Measurements from ENCODE around the gene ZMIZ1. TPM values are rescaled to one million over a fixed set of nuclear protein-coding genes. Genes with fewer than 3 reads are reported as not detected.

ZMIZ1 gene
- total and polyA plus RNA-seq, 2 donors (not counting 1 experiment from before 2014, with no cell fraction given), result 6.3 to 30.6 TPM

- TF ChIP-seq CTCF (conservative IDR thresholded peaks at IDR 0.05 in 1 of 2, IDR thresholded peaks at IDR 0.05 in 1 of 2; ENCODE audit: low read depth in 1 of 2, low read length in 2 of 2), result peak in 1 of 2 donors; percentile 5
- no peak for TF ChIP-seq EZH2 (IDR thresholded peaks at IDR 0.05; ENCODE audit: low read length, missing control alignments)
- Histone ChIP-seq H3K9me3 (ENCODE audit: control insufficient read depth, insufficient read depth, low read depth, low read length) (no peaks in the 10 kb centered on the region), H3K9ac (ENCODE audit: insufficient read depth, low read length) (no peak overlapping the region), H3K4me1 (ENCODE audit: control insufficient read depth, extremely low read depth, insufficient read depth, low read length) (peaks cover 28% of the 10 kb centered on the region), H3K79me2 (ENCODE audit: control insufficient read depth, insufficient read depth, low read length) (peaks cover 99% of the 10 kb centered on the region), H3K4me3 (replicated peaks in 1 of 4; ENCODE audit: control extremely low read depth in 1 of 4, insufficient read depth in 1 of 4, low read depth in 3 of 4, low read length in 4 of 4) (no peak overlapping the region), H2AFZ (ENCODE audit: low read length) (no peak overlapping the region), H3K27ac (ENCODE audit: insufficient read depth, low read length) (no peak overlapping the region), H3K4me2 (ENCODE audit: extremely low read depth, insufficient read depth, low read length) (no peak overlapping the region), H3K36me3 (ENCODE audit: control insufficient read depth, insufficient read depth, low read length) (peaks cover under 1% of the 10 kb centered on the region), H3K27me3 (ENCODE audit: control insufficient read depth, insufficient read depth, low read length) (no peaks in the 10 kb centered on the region), H4K20me1 (ENCODE audit: control insufficient read depth, extremely low read depth, insufficient read depth, low read length) (peaks cover 2% of the 10 kb centered on the region)
- no peak for DNase-seq (ENCODE audit: low read depth in 2 of 2)
Measured at GRCh38 chr10:79105150-79105739, 36.5 kb downstream of the ZMIZ1 start.

GRCh38 chr10:79105818-79106217 lies 37.1 kb downstream of the ZMIZ1 start:
- Histone ChIP-seq H3K36me3 (ENCODE audit: control insufficient read depth, insufficient read depth, low read length) (peaks cover 5% of the 10 kb centered on the region), H2AFZ (ENCODE audit: low read length) (no peak overlapping the region), H3K4me1 (ENCODE audit: control insufficient read depth, extremely low read depth, insufficient read depth, low read length) (peaks cover 27% of the 10 kb centered on the region), H3K9ac (ENCODE audit: insufficient read depth, low read length) (no peak overlapping the region), H4K20me1 (ENCODE audit: control insufficient read depth, extremely low read depth, insufficient read depth, low read length) (peaks cover 3% of the 10 kb centered on the region), H3K79me2 (ENCODE audit: control insufficient read depth, insufficient read depth, low read length) (peaks cover 99% of the 10 kb centered on the region), H3K4me2 (ENCODE audit: extremely low read depth, insufficient read depth, low read length) (no peak overlapping the region), H3K27ac (ENCODE audit: insufficient read depth, low read length) (no peak overlapping the region), H3K4me3 (replicated peaks in 1 of 4; ENCODE audit: control extremely low read depth in 1 of 4, insufficient read depth in 1 of 4, low read depth in 3 of 4, low read length in 4 of 4) (no peak overlapping the region), H3K9me3 (ENCODE audit: control insufficient read depth, insufficient read depth, low read depth, low read length) (no peaks in the 10 kb centered on the region), H3K27me3 (ENCODE audit: control insufficient read depth, insufficient read depth, low read length) (no peaks in the 10 kb centered on the region)
- DNase-seq (ENCODE audit: low read depth in 2 of 2), result no peak
- no peak for TF ChIP-seq CTCF (conservative IDR thresholded peaks at IDR 0.05 in 1 of 2, IDR thresholded peaks at IDR 0.05 in 1 of 2; ENCODE audit: low read depth in 1 of 2, low read length in 2 of 2)
- no peak for TF ChIP-seq EZH2 (IDR thresholded peaks at IDR 0.05; ENCODE audit: low read length, missing control alignments)

GRCh38 chr10:79106256-79107050 lies 37.7 kb downstream of the ZMIZ1 start:
- peaks cover 99% of the 10 kb centered on the region for H3K79me2 ChIP-seq (ENCODE audit: control insufficient read depth, insufficient read depth, low read length)
- H3K27ac ChIP-seq (ENCODE audit: insufficient read depth, low read length), result no peak overlapping the region
- no peak for TF ChIP-seq CTCF (conservative IDR thresholded peaks at IDR 0.05 in 1 of 2, IDR thresholded peaks at IDR 0.05 in 1 of 2; ENCODE audit: low read depth in 1 of 2, low read length in 2 of 2)
- no peak for TF ChIP-seq EZH2 (IDR thresholded peaks at IDR 0.05; ENCODE audit: low read length, missing control alignments)
- no peak overlapping the region for H2AFZ ChIP-seq (ENCODE audit: low read length)
- no peak for DNase-seq (ENCODE audit: low read depth in 2 of 2)
- H3K4me3 ChIP-seq (replicated peaks in 1 of 4; ENCODE audit: control extremely low read depth in 1 of 4, insufficient read depth in 1 of 4, low read depth in 3 of 4, low read length in 4 of 4), result no peak overlapping the region
- peaks cover 6% of the 10 kb centered on the region for H3K36me3 ChIP-seq (ENCODE audit: control insufficient read depth, insufficient read depth, low read length)
- H3K9me3 ChIP-seq (ENCODE audit: control insufficient read depth, insufficient read depth, low read depth, low read length), result no peaks in the 10 kb centered on the region
- no peaks in the 10 kb centered on the region for H3K27me3 ChIP-seq (ENCODE audit: control insufficient read depth, insufficient read depth, low read length)
- H3K9ac ChIP-seq (ENCODE audit: insufficient read depth, low read length), result no peak overlapping the region
- H4K20me1 ChIP-seq (ENCODE audit: control insufficient read depth, extremely low read depth, insufficient read depth, low read length), result peaks cover 3% of the 10 kb centered on the region
- H3K4me1 ChIP-seq (ENCODE audit: control insufficient read depth, extremely low read depth, insufficient read depth, low read length), result peaks cover 26% of the 10 kb centered on the region
- no peak overlapping the region for H3K4me2 ChIP-seq (ENCODE audit: extremely low read depth, insufficient read depth, low read length)

All from fibroblast of lung (primary cell).